GM18868 (cell line): ENCODE results near the gene OR5K2.

Experiments
- ATAC-seq: cut with Tn5 transposase; IDR thresholded peaks from one replicate; pipeline ENCODE4 v1.9.1; 2021; ENCODE audit warnings: mild to moderate bottlenecking, moderate library complexity; ENCODE audit not compliant: unreplicated experiment

The OR5K2 gene

DNA sequence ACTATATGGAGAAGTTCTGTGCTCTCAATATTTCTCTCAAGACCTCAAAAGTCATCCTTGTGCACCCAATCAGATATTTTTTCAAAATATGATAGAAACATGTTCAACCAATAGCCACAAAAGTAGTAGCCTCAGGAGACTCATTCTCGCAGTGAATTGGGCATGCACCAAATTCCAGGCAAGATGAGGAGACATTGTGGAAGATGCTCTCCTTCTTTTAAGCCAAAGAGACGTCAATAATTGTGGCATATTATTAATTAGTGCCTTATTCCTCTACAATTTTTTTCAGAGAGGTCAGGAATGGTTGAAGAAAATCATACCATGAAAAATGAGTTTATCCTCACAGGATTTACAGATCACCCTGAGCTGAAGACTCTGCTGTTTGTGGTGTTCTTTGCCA is at the start of gene OR5K2:
TSS of gene OR5K2 (plus strand) at position 301 of the 400 bp plus-strand sequence. CDS start at position 301, 0 bp downstream.
- ATAC-seq, result no peak

DNA sequence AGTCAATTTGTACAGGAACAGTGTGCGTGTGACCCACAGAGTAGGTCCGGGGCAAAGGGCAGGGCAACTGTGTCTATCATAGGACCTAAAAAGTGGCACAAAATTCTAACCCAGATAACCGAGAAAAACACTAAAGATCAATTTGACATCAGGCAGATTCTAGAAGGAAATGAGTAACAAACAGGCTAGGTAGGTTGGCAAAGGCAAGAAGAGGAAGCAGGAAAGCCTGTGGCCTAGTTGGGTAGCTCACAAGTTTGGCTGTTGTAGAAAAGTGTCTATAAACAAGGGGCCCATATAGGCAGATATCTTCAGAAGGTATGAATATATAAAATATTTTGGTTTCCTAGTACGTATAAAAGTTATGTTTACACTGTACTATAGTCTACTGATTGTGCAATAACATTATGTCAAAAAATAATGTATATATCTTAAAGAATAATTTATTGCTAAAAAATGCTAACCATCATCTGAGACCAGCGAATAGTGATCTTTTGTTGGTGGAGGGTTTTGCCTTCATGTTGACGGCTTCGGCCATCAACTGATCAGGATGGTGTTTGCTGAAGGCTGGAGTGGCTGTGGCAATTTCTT is 47.8 kb upstream of the OR5K2 start:
- no peak for ATAC-seq

DNA sequence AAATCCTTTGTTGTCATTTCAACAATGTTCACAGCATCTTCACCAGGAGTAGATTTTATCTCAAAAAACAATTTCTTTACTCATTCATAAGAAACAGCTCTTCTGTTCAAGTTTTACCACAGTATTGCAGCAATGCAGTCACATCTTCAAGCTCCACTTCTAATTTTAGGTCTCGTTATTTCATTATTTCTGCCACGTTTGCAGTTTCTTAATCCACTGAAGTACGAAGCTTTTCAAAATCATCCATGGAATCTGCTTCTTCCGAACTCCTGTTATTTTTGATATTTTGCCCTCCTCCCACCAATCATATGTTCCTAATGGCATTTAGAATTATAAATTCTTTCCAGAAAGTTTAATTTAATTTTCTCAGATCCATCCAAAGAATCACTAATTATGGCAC is 47.1 kb upstream of the OR5K2 start:
- no peak for ATAC-seq

DNA sequence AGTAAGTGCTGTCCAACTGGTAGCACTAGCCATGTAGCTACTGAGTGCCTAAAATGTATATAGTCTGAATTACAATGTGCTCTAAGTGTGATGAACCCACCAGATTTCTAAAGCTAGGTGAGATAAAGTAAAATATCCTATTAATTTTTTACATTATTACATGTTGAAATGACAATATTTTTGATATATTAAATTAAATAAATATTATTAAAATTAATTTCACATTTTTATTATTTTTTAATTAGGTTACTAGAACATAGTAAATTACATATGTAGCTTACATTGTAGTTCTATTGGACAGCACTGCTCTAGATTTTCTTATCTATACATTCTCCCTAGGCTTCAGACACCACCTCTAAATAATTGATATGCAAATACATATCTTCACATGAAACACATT is 43.7 kb upstream of the OR5K2 start:
- no peak for ATAC-seq

DNA sequence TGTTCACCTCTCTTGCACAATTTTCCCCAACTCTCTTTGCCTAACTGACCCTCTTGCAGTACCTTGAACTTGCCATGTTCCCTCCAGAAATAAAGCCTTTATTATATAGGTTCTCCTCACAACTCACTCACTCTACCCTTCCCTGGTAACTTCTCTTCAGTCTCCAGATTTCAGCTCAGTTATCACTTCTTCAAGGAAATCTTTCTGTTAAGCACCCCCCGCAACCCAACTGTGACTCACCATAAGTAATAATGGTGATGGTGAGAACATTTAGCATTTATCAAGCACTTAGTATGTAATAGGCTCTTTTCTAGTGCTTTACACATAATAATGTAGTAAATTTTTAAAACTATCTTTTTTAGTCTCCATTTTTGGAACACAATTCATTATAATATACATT is 42.6 kb upstream of the OR5K2 start:
- ATAC-seq, result no peak

DNA sequence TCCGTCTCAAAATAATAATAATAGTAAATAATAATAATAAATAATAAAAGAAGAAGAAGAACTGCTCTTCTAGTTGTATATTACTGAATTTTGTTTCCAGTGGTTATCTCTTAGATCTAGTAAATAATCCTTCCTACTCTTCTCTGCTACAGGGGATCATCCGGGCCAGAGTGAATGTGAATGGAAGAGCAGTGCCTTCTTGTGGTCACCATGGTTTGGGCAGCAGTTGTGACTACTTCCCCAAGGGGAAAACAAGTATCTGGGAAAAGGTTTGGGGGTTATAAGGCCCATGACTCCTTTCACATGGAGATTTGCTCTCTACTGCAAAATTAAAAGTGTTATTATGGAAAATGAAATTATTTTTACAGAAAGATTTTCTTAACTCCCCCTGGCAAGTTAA is 39.9 kb upstream of the OR5K2 start:
- ATAC-seq, result no peak

DNA sequence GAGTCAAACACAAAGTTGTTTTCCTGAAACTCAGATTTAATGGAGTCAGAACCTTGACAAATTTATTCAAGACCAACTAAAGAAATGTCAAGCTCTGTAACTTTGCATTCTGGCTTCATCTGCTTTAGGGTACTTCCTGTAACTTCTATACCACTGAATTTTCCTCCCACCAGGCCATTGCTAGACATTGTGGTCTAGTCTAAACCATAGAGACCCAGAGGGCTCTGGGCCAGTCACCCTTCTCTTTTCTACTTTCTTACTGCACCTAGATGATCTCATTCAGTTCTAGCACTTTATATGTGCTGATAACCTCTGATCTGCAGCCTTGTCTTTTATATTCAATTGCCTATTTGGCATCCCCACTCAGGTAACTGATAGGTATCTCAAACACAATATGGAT is 37.3 kb upstream of the OR5K2 start:
- ATAC-seq, result no peak

DNA sequence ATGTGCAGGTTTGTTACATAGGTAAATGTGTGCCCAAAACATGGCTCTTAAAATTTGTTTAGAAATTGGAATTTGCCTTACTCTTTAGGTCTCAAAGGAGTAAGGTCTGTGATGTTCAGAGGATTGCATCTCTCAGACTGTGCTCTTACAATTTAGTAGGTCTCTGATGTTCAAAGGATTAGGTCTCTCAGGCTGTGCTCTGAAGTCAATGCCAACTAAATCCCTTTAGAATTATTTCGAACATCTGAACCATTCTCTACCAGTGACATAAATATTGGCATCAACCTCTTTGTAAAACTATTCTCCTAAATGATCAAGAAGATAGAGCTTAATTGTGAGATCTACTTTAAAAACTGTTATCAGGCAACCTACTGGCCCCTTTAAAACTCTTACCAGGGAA is 34.6 kb upstream of the OR5K2 start, which contains the start of gene OR5K1:
TSS of gene OR5K1 (plus strand) at position 301 of the 400 bp plus-strand sequence. CDS start 6,376 bp downstream, outside the sequence.
- ATAC-seq, result no peak

DNA sequence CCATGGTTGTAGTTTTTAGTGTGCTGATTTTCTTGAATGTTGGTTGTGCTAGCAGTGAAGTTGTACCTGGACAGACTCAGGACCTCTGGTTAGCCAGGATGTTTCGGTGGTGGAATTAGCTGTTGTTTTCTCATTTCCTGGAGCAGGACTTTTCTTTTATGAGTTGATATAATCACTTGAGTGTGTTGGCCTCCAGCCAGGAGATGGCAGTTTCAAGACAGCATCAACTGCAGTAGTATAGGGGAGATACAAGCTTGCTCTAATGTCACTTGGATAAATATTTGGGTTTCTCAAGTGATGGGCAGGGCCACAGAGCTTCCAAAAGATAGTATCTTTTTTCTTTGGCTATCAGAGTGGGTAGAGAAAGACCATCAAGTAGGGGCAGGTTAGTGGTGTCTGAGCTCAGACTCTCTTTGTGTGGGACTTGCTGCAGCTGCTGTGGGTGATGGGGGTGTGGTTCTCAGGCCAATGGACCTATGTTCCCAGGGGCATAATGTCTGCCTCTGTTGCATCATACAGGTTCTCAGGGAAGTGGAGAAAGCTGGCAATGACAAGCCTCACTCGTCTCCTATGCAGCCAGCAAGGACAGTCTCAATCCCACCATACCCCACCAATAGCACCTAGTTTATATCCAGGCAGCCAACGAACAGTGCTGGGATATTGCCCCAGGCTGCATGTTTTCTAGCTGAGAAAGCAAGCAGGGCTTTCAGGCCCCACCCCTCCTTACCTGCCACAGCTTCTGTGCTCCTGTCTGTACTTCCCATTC is 14.6 kb upstream of the OR5K2 start:
- no peak for ATAC-seq

DNA sequence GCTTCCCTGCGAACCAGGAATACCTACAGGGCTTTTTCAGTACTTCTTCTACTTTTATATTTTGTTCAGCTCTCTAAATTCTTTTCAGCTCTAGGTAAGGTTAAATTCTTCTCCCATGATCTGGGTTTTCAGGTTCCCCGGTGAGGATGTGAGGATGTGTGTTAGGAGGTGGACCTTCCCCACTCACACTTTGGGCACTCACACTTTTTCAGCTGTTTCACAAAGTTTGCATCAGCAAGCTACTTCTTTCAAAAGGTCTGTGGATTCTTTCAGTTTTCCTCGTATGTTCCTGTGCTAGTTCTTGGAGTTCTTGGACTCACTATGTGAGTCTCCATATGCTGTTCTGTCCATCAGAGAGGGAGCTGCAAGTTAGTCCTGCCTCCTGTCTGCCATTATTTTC is 13.9 kb upstream of the OR5K2 start:
- no peak for ATAC-seq

DNA sequence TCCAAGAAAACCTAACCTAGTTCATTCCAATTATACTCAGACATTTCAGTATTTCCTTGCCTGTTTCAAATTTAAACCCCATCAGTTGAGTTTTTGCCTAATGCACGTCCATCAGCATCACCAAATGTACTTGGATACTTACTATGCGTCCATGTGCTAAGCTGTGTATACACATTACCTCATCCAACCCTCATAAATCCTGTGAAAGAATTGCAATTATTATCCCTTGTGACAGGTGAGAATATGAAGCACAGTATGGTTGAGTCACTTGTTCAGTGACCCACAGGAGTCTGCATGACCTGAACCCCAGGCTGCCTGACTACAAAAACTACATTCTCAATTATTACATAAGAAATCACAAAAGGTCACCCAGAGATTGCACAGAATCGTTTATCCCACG is 2.5 kb downstream of the OR5K2 start:
- no peak for ATAC-seq

DNA sequence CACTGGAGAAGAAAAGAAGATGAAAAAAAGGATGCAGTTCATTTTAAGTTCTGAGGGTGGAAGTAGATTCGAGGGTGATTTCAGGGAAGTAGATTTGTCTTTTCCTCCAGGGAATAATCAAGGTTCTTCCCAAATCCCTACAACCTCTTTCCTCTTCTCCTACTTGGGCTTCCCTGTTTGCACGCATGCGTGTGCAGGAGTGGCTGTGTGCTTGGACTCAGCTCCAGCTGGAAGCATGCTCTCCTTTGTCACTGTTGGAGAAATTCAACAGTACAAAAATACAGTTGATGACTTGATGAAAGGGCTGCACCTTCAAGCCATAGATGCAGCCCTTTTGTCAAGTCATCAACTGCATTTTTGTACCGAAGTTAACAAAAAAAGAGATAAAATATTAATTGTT is 3.8 kb downstream of the OR5K2 start:
- ATAC-seq, result no peak

DNA sequence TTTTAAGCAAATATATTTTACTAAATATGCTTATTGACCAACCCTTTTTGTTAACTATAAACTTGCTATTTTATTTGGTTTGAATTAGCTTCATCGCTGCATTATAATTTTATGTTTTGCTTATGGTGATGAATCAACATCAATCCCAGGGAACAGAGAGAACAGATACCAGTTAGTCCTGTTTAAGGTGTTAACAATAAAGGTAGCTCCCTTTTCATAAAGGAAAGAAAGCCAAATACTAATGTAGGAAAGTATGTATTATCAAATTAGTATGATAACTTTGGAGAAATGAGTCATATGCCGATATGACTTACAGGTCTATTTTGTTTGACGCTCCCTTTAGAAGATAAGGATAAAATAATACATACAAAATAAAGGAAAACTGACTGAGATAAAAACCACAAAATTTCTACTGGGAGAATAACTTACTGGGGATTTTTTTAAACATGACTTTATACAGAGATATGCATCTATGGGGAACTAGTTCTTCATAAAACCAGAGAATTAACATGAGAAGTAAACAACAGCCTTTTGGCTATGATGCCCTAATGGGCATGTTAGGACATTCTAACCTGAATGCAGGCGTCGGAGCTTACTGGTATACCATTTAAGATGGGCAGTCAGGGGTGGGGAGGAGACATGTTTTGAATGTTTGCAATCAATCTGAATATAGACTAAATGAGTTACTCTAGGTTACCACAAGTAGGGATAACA is 4.5 kb downstream of the OR5K2 start:
- no peak for ATAC-seq

DNA sequence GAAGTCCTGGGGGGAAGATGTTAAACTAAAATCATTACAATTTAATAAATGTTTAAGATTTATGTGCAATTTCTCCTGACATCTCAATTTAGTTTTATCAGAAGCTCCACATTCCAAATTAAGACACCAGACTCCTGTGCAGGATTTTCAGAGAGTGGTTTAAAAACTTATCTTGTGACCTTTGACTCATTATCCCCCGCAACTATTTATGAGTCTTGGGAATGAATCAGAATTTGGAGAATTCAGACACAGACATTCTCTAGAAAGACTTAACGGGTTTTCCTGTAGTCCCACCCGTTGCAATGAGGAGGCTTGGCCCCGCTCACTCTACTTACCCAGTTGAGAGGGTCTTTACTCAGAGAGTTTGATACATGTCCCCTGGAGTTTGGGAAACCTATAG is 7.1 kb downstream of the OR5K2 start:
- ATAC-seq, result no peak

DNA sequence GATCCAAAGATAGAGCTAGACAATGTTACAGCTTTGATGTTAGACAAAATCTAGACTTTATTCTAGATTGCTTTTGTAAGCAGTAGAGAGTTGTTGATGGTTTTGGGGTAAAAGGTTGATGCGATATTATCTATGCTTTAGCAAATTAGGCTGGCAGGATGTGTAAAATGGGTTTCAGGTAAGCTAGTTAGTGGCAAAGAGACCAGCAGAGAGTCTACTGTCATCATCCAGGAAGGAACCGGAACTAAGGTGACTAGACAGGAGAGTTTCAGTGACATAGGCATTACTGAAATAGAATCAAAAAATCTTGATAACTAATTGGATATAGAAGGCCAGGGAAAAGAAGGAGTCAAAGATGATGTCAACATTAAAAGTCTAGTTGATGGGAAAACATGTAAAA is 11.1 kb downstream of the OR5K2 start:
- no peak for ATAC-seq

DNA sequence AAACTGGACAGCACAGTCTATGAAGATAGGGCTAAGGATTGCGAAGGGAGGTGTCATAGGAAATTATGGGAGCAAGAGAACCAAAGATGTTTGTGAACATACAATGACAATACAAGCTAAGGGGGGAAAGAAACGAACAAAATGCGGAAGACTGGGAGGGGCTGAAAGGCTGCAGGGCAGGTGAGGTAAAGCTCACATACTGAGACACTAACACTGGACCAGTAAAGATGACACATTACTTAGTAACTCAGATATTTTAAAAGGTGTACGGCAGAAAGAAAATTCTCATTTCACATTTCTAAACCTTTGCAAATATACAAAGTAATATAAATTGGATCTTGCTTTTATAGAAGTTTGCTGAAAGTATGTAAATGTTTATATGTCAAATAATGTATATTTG is 15.1 kb downstream of the OR5K2 start:
- no peak for ATAC-seq

DNA sequence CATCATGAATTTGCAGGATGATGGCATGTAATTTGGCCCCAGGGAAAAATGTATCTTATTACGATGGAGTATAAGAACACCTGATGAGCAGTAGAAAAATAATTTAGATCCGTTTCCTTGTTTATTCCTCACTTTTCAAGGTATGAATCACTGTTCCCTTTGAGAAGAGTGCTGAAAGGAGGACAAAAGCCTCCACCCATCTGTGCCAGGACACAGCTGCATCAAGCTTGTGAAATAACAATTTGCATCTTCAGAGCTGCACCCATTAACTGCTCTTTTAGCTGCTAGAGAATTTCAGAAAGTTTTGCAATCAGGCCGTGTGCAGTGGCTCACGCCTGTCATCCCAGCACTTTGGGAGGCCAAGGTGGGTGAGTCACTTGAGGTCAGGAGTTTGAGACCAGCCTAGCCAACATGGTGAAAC is 15.6 kb downstream of the OR5K2 start:
- no peak for ATAC-seq

DNA sequence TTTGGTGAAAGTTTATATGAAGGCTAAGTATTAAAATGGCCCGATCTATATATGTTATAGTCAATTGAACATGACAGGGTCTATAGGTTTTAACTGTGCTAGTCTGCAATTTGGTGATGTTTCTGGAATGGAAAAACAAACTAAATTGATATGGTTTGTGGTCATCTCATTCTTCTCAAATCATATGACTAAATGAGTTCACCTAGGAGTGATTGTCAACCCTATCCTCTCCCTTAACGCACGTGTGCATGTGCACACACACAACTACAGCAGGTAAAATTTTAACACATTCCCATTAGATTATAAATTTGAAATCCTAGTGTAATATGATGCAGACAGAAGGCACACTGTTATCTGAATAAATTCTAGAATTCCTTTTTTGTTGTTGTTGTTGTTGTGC is 16.3 kb downstream of the OR5K2 start:
- ATAC-seq, result no peak

DNA sequence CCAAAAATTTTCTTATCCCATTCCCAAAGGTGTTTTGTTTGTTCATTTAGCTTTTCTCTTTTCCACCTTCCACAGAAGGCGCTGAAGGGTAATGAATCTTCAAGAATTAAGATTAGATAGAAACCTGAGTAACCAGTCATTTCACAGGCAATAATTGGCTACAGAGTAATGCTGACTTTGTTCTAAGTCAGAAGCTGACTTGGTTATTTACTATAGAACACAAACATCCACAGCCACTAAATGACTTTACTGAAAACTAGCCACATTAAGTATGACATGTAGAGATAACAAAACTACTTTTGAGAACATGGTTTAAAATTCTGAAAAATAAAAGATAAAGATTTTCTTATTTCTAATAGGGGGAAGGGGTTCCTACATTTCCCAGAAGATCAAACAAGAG is 17.5 kb downstream of the OR5K2 start:
- no peak for ATAC-seq

DNA sequence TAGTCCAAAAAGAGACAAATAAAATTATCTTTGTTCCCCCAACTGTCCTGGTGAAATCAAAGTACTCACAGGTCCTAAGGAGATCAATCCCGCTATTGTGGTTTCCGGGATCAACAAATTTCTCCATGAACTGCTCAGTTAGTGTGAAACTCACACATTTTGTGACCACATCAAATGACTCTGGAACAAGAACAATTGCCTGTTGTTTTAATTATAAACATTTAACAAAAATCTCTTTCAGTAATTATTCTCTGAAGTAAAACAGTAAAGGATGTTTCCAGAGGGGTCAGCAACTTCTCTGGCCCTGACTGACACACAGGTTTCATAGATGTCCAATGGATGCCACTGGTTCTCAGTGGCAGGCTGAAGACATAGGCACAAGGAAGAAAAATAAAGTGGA is 21.3 kb downstream of the OR5K2 start:
- ATAC-seq, result no peak

DNA sequence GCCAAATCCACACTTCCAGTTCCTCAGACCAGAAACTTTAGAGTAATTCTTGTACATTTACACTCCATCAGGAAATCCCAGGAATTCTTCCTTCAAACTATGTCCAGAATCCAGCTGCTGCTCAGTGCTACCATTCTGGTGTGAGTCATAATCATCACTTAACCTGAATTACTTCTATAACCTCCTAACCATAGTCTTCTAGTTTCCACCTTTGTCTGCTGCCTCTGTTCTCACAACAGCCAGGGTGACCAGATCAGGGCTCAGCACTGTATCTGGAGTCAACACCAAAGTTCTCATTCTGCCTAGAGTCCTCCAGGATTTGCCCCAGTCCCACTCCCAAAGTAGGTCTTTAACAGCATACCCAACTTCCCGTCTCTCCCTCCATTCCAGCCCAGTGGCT is 21.9 kb downstream of the OR5K2 start:
- ATAC-seq, result no peak

DNA sequence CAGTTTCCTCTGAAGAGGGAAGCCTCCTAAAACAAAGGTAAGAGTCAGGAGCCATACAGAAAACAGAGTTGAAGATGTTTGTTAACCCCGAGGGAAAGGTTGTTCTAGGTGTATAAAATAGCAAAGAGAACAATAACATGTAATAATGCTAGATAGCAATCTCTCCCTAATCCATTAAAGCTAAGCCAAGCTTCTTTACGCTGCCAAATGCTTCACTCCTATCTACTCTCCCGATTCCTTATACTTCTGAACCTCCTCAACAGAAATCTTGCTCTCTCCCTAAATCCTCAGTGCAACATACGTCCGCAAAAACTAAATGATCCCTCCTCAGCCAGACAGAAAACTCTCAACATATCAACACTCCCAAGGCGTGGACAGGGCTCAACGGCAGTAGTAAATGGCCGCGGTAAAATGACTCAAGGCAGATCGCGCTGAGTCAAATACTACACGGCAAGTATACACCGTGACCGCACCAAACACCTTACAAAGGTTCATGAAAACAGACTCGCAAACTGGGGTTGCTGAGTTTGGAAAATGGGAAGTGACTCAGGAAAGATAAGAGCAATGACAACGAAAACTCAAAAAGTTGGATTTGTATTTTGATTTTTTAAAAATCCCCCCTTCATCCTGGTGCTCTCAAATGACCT is 24.5 kb downstream of the OR5K2 start:
- ATAC-seq, result peak; percentile 41
